GM20431 (cell line): ENCODE measurements around the gene LYZL1.
"Not testable (repeated sequence)": the region's sequence is repeated elsewhere in the genome, so short reads cannot be mapped to it uniquely, and the experiment has no call there.

Experiments used
- in situ Hi-C: fragments of 300-500 bp; cut with MseI, MboI; formaldehyde crosslinking; loops from one replicate; pipeline ENCODE4 v1.15.0; 2020; ENCODE audit warnings: low sequenced_read_pairs; ENCODE audit not compliant: unreplicated experiment

The LYZL1 gene

DNA sequence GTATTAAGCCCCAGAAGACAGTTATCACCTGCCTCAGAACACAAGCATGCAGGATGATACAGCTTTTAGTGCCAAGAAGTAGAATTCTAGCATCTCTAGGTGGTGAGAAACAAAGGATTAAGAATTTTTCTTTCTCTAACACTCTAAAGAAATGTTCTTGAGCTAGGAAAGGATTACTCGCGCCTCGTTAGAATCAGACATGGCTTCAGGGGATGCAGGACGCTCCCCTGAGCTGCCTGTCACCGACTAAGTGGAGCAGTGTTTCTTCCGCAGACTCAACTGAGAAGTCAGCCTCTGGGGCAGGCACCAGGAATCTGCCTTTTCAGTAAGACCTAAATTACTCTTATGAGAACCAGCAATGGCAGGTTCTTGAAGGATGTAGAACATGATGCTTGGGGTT is at the start of gene LYZL1:
Gene LYZL1, plus strand, starts transcription at position 165 of the 400 bp plus-strand sequence. CDS start 2,798 bp downstream, outside the sequence.
- in situ Hi-C loops: not testable (repeated sequence)

DNA sequence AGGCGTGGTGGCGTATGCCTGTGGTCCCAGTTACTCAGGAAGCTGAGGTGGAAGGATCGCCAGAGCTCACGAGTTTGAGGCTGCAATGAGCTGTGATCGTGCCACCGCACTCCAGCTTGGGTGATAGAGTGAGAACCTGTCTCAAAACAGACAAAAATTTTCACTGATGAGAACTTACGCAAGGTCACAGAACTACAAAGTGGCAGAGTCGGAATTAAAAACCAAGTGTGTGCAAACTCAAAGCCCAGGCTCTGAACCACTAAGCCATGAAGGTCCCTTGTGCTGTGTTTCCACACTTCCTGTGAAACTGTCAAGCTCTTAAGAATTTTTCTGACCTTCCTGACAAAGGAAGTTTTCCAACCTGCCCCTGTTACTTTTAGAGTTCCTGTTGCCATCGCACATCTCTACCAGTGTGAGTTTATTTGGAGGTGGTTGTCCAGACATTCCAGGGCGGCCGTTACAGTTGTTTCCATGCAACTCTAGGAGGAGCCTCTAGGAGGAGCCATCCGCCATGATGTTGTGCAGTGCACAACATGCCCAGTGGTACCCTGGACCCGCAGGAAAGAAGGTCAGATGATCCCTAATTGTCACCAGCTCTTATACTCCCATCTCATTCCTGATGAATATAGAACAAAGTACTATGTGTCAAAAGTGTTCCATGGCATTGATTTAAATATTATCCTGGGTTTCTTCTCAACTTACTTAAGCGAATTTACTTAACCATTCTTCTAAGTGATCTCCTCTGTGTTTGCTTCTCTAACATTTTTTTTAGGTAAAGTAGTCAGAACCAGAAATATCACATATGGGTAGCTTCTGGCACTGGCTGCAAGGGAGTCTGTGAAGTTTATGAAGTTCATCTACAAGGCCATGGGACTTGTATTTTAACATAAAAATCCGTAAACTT is 49.0 kb upstream of the LYZL1 start:
- in situ Hi-C loops: no loop called here

DNA sequence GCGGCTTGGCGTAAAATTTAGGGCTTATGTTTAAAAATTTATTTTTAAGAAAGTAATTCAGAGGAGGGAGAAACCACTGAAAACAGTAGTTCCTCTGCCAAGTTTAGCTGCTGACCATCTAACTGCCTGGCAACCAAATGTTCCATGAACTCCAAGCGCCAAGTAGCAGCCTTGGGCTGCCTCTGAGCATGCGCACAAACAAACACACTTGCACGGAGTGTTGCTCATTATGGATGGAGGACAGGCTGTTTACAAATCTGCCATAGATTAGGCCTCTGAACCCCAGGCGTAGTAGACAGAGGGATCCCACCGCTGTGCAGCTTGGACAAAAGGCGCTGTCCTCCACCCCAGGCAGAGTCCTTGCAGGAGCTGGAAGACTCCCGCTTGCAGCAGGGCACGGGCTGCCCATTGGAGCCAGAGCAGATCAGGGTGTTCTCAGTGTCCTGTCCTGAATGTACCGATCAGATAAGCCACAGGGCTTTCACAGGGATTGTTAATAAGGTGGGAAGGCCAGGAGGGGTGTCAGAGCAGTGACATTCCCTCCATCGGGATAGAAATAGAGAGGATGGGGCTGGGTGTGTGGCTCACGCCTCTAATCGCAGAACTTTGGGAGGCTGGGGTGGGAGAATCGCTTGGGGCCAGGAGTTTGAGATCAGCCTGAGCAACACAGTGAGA is 47.7 kb upstream of the LYZL1 start:
- in situ Hi-C loops: no loop called here

DNA sequence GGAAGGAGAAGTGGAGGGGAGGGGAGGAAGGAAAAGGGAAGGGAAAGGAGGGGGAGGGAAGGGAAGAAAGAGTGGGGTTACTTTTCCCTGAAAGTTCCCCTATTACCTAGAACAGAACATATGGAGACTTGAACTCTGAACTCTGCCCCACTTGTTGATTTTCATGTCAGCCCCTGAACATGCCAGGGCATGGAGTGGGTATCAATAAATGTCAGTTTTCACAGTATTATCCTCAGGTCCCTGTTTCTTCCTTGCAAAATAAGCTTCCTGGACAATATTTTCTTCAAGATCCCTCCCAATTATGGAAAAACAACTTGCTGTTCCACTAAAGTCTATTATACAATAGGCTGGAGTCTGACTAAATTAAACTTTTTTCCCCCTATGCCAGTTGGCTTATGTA is 46.9 kb upstream of the LYZL1 start:
- in situ Hi-C loops: no loop called here

DNA sequence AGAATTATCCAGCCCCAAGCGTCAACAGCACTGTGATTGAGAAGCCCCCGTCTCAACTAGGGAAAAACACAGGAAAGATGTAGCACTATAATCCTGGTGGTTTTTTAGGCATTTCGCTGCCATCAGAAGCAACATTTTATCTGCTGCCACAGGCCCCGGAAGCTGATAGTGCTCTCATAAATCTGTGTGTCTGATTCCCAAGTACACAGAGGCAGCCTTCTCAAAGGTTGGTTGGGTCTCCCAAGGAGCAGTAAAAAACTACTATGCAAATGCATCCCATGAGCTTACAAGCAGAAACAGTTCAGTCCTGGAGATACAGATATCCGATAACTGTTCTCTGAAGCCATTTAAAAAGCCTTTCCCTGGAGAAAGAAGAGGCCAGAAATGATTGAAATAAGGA is 45.8 kb upstream of the LYZL1 start:
- in situ Hi-C loops: no loop called here

DNA sequence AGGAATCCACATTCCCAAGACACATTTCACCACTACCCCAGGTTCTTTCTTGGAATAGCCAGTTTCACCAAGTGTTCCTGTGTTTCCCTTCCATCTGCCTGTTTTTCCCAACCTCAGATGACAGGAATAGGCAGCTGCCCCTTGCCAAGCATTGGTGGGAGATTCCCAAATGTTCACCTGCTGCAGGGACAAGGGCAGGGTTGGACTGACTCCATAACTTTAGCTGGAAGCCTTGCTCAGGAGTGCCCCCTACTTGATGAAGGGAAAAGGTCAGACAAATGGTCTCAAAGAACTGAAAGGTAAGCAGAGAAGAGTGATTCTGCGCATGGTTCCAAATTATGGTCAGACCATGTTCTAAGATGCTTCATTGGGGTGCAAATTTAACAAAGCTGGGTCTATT is 45.1 kb upstream of the LYZL1 start:
- in situ Hi-C loops: no loop called here

DNA sequence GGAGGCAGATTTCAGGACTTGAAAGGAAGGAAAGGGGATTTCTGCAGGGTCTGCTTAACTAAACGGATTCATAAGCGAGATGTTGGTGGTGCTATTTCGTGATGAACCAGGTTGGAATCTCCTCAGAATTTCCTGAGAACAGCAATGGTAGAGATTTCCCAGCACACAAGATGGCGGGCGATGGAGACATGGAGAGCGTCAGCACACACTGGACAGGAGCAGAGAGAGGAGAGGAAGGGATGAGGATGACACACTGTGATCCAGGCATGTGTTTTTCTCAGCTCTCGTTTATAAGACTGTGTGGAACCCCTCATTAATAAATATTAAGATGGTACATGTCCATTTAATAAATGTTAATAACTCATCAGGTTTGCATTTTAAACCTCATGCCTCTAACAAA is 43.9 kb upstream of the LYZL1 start:
- in situ Hi-C loops: no loop called here

DNA sequence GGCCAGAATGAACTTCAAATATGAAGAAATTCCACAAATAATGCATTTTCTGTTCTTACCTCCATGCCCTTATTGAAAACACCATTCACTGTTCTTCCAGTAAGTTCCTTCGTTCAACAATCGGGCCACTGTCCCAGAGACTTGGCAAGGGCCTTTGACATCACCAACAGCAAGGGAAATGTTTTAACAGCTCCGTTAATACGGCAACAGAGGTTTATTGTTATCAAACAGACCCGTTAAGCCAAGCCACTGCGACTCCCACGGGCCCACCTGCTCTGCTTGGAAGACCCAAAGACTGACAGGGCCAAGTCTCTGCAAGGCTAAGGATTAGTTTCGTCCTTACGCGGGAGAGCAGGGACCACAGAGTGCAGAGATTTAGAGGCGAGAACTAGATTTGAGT is 43.4 kb upstream of the LYZL1 start:
- in situ Hi-C loops: no loop called here

DNA sequence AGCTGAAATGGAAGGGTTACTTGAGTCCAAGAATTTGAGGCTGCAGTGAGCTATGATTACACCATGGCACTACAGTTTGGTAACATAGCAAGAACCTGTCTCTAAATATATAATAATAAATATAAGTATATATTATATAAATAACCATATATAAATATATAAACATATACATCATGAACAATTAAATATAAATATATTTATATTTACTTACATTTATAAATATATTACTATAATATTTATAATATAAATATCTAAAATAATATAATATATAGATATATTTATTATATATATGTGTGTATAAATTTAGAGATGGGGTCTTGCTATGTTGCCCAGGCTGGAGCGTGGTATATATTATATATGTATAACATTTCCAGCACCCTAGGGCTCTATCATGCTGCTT is 42.4 kb upstream of the LYZL1 start:
- in situ Hi-C loops: no loop called here

DNA sequence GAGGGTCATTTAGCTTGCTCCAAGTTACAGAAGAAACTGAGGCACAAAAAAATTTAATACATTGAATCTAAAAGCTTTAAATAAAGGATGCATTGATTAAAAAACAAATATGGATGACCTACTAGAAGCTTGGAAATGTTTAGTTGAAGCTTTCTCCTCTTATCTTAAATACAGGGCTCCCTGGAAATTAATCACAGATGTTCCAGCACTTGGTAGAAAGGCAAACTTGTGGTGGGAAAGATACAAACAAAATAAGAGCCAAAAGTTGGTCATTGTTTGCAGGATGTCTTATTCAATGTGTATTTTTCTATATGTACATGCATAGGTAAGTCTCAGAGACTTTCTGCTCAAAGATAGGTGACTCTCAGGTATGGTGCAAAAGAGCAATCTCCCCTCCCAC is 40.7 kb upstream of the LYZL1 start:
- in situ Hi-C loops: no loop called here

DNA sequence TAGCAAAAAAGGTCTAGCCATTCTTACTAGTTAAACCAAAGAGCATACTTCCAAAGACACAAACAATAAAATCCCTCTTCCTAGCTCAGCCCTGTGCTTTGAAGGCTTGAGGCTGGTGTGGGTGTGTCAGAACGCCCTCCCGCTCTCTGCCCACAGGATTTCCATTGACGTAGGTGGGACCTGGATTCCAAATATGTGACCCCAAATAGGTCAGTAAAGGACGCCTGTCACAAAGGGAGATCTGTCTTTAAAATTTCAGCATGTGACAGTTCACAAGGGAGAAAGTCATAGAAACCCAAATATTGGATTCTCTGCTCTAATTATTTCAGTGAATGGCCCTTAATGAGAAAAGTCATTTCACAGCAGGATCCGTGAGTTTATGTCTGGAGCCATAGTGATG is 39.9 kb upstream of the LYZL1 start:
- in situ Hi-C loops: no loop called here

DNA sequence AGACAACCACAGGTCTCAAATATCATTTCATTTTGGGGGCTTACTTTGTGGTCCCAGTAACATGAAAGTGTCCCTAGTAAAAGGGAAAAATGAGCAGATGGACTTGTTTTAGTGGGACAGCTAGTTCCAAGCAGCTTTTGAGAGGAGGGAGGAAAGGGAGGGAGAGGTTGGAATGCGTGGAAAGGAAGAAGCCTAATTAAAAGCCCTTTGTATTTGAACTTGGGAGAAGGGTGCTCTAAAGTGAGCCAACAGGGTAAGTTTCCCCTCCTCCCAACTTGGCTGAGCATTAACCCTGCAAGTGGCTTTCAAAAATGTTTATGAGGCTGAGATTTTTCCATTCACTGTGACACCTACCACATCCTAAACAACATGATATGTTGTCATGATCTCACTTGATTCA is 38.8 kb upstream of the LYZL1 start:
- in situ Hi-C loops: no loop called here

DNA sequence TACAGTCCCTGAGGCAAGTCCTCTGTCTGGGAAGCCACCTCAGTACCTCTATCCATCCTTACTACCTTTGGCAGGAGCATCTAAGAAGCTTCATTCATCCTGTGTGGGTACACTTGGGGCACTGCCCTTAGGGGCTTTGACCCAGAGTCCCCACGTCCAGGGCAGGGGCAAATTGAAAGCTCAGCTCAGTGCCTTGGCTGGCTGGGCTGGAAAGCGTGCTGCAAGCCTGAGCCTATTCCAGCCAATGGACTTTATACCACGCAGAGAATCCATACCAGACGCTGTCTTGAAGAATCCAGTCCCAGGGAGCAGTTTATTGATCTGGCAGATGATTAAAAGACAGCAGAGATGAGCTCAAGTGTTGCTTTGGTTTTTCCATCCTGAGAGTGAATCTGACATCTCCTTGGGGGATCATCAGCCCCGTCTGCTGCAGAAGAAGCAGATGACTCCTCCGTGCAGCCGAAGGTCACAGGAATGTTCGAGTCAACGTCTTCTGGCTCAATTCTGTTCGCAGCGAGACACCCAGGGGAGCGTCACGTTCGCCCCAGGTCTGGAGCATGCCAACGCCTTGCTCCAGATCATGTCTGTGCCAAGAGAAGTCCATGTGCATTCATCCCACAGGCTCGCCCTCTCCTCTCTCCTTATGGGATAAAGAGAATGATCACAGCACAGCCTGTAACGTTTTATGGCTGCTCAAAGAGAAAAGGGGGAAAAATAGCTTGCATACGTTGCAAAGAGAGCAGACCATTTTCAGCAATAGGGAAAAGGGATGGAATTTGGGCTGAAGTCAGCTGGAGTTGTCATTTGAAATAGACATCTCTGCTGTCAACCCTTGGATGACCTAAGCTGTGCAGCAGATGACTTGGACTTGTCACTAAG is 35.8 kb upstream of the LYZL1 start:
- in situ Hi-C loops: no loop called here

DNA sequence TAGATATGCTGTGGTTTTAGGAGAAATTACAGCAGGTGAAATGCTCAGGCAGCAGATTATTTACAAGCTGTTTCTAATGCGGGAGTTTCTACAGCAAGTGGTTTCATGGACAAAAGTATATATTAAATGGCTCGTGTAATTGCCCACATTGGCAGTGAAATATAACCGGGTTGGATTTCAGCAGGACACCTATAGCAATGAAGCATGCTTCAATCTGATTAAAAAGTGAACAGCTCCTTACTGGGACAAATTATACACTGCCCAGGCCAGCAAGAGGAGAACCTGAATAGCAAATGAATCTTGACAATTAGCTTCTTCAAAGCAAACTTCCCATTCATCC is 35.2 kb upstream of the LYZL1 start:
- in situ Hi-C loops: no loop called here

DNA sequence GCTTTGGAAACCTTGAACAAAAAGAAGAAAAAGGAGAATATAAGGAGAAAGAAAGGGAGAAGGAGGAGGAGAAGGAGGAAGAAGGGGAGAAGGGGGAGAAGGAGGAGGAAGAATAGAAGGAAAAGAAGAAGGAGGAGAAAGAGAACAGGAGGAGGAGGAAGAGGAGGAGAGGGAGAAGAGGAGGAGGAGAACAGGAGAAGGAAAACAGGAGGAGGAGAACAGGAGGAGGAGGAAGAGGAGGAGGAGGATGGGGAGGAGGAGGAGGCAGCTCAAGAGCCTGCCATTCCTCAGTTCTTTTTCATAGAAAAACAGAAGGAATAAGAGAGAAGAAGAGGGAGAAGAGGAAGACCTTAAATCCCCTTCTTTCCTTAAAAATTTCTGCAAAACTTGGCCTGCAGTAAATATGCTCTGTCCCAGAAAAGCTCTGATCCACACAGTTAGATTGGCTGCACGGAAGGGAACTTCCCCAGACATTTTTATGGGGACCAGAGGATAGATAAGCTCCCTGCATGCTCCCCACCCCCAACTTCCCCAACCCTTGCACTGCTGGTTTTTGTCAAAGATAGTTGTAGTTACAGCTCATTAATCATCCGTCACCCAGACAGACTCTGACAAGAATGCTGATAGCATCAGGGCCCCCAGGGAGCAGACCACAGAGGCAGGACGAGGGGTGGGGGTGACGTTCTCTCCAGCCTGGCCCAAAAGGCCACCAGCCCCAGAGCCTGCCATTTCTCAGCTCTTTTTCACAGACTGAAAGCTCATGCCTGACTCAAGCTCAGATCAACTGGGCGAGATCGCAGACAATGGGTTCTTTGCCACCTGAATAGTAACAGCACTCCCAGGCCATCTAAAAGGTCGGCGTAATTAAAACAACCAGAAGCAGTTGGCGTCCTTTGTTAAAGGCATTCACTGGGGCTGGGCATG is 34.5 kb upstream of the LYZL1 start:
- in situ Hi-C loops: no loop called here

DNA sequence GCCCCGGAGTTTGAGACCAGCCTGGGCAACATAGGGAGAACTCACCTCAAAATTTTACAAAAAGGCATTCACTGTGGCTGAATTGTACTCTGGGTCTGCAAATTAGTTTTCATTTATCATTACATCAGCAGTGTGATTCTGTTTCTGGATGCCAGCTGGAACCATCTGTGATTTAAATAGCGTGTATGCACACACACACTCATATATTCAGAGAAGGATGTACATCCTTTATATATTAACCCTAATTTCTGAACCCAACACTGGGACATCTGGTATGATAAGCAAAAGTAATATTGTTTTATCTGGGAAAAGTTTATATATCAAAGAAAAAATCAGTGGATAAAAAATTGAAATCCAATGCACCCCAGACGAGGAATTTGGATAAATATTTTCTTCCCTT is 33.8 kb upstream of the LYZL1 start:
- in situ Hi-C loops: no loop called here

DNA sequence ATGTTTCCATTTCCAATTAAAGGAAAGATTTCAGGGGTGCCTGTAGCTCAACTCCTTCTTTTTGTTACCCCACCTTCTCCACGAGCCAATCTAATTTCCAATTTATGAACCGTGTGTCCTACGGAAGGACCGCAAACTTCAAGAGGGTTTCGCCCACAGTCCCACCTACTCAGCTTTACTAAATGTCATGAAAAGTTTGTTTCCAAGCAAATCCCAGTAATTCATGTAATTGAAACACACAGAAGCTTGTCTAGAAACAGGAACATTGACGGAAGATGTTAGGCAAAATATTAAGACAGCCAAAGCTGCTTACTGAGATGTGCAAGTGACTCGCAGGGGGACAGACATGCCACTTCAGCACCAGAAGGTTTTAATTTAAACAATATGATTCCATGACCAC is 32.9 kb upstream of the LYZL1 start:
- in situ Hi-C loops: no loop called here

DNA sequence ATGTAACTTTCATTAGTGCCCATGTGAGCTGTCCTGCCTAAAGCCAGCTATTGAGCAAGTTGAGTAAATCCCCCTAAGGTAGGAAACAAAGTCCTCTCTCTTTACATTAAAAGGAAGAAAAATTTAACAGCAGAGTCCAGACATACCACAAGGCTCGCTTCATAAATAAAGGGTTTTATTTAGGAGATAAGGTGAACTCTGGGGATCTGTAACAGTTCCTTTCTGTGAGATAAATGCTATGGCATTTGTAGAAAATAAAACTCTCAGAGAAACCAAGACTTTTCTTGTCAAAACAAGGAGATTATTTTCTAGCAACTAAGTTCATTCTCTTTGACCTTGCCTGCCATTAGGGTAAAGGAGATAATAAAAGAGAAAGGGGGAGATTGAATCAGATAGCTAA is 32.3 kb upstream of the LYZL1 start:
- in situ Hi-C loops: no loop called here

DNA sequence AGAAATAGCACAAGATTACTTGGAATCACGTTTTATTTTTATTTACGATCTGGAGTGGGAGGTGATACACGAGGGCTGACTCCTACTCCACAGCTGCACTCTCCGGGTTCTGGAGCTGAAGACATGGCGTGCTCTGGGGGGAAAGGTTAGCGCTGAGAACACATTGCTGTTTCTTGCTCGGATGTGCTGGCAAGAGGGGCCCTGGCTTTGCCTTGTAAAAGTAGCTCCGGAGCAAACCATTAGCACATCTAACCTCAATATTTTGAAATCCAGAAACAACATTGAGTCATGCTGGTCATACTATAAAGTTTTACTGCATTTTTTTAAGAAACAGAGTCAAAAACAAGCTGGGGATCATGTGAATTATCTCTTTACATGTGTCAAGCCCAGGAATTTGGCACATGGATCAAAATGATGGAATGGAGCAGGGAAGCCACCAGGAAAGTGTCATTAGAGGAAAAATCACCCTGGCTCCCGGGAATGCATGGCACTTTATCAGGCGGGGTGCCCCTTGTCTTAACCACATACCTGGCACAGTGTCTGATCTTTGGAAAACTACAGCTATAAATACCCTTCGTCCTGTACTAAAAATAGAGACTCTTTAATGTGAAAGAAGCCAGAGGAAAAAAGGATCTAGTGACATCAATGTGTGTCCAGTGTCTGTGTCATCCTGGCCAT is 31.6 kb upstream of the LYZL1 start:
- in situ Hi-C loops: no loop called here
